Ectodermal cell (in vitro differentiated cells): ENCODE data around the gene FAM240A.

Source experiments
- H3K27ac ChIP-seq: 2 replicates; pipeline ENCODE4 v1.7.0; 2013; ENCODE audit warnings: mild to moderate bottlenecking, low read depth, low read length; ENCODE audit not compliant: insufficient read depth, poor library complexity, severe bottlenecking
- H3K27me3 ChIP-seq: 2 replicates; pipeline ENCODE4 v1.7.0; 2013; ENCODE audit warnings: mild to moderate bottlenecking, low read length; ENCODE audit not compliant: insufficient read depth, control insufficient read depth, poor library complexity, severe bottlenecking
- H3K36me3 ChIP-seq: one replicate; pipeline ENCODE4 v1.7.0; 2013; ENCODE audit warnings: low read length; ENCODE audit not compliant: control insufficient read depth, insufficient read depth
- H3K4me1 ChIP-seq: one replicate; pipeline ENCODE4 v1.7.0; 2013; ENCODE audit warnings: low read length; ENCODE audit not compliant: control insufficient read depth, insufficient read depth
- H3K4me3 ChIP-seq: 2 replicates; pipeline ENCODE4 v1.7.0; 2013; ENCODE audit warnings: low read depth, low read length, control low read depth; ENCODE audit not compliant: insufficient read depth
- H3K9me3 ChIP-seq: 2 replicates; pipeline ENCODE4 v1.7.0; 2013; ENCODE audit warnings: mild to moderate bottlenecking, low read length, moderate library complexity; ENCODE audit not compliant: control insufficient read depth
- WGBS, 2 experiments: methylation state at CpG; one replicate each; pipeline ENCODE4 v1.1.7; 2013; ENCODE audit warnings: missing lambda C conversion rate in 2 of 2; 5-methylcytosine and 5-hydroxymethylcytosine counted together

The FAM240A gene

DNA sequence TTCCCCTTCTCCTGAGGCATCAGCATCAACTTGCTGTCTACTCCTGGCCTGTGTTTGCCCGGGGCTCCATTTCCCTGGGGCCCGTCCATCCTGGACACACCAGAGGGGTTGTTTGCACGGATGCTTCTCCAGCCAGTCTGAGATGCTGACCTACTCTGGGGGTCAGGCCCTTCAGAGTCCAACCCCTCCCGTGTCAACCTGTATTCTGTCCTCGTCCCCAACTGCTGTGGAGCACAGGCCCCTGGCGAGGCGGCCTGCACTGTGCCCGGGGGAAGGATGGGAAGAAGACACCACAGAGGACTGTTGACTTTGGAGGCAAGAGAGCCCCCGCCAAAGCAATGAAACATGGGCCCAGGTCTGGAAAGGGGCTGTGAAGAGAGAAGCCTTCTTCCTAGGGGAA lies 55.3 kb downstream of the FAM240A start:
- Histone ChIP-seq H3K36me3 (no peaks in the 10 kb centered on the region), H3K4me1 (peaks cover 6% of the 10 kb centered on the region), H3K27ac (no peak overlapping the region), H3K4me3 (no peak overlapping the region), H3K27me3 (no peaks in the 10 kb centered on the region), H3K9me3 (no peaks in the 10 kb centered on the region)
- WGBS, 2 experiments = 94 to 96% methylated on average over 9 of the region's 9 CpGs

DNA sequence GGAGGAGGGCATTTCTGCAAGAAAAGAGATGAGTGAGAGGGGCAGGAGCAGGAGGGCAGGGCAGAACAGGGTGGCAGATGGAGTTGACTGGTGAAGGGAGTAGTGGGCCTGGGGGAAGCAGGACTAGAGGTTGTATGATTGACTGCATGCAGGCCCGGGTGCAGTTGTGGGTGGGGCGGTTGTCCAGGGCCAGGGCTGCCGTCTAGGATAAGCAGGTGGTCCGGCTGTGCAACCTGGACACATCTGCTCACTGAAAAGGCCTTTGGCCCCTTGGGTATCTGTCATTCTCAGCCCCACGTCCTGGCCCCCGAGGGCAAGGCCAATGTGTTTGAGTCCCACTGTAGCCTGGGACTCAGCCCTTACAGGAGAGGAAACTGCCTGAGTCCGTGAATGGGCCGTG lies 55.8 kb downstream of the FAM240A start:
- H3K36me3 ChIP-seq = no peaks in the 10 kb centered on the region
- no peak overlapping the region for H3K4me3 ChIP-seq
- no peaks in the 10 kb centered on the region for H3K9me3 ChIP-seq
- H3K27ac ChIP-seq = no peak overlapping the region
- WGBS, 2 experiments = 81 to 83% methylated on average over 8 of the region's 8 CpGs
- H3K4me1 ChIP-seq = peaks cover 2% of the 10 kb centered on the region
- H3K27me3 ChIP-seq = no peaks in the 10 kb centered on the region

GRCh38 chr3:46668591-46668990 lies 56.3 kb downstream of the FAM240A start:
- Histone ChIP-seq H3K4me1 (peaks cover 5% of the 10 kb centered on the region), H3K27me3 (no peaks in the 10 kb centered on the region), H3K9me3 (no peaks in the 10 kb centered on the region), H3K27ac (no peak overlapping the region), H3K4me3 (no peak overlapping the region), H3K36me3 (no peaks in the 10 kb centered on the region)
- 96 to 99% methylated on average over 2 of the region's 2 CpGs for WGBS, 2 experiments

DNA sequence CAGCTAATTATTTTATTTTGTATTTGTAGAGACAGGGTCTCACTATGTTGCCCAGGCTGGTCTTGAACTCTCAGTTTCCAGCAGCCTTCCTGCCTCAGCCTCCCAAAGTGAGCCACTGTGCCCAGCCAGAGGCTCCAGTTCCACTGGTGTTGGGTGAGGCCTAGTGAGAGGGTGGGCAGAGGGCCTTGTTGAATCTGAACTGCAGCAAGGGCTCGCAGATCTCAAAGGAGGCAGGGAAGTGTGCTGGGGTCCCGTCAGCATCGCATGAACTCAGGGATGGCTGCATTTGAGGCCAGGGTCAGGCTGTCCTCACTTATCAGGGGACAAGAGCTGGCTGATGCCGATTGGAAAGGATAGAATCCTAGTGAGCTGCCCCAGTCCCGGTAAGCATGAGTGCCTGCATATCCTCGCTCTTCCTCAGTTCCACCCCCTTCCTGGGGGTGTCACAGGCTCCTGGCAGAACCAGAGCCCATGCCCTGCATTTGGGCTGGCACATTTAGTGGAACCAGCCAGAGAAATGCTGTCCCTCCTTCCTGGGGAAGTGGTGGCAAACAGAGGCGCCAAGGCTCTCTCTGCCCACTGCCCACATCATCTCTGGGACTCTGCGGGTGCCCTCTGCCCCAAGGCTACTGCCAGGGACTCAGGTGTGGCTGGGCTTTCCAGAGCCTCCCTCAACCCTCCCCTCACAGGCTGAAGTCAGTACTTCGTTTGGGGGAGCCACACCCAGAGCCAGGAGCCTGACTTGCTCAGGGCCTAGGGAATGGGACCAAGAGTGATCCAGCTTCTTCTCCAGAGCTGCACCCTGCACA lies 57.1 kb downstream of the FAM240A start:
- peaks cover 5% of the 10 kb centered on the region for H3K4me1 ChIP-seq
- H3K27me3 ChIP-seq = no peaks in the 10 kb centered on the region
- 87 to 91% methylated on average over 9 of the region's 9 CpGs for WGBS, 2 experiments
- H3K27ac ChIP-seq = no peak overlapping the region
- no peaks in the 10 kb centered on the region for H3K9me3 ChIP-seq
- no peaks in the 10 kb centered on the region for H3K36me3 ChIP-seq
- no peak overlapping the region for H3K4me3 ChIP-seq

DNA sequence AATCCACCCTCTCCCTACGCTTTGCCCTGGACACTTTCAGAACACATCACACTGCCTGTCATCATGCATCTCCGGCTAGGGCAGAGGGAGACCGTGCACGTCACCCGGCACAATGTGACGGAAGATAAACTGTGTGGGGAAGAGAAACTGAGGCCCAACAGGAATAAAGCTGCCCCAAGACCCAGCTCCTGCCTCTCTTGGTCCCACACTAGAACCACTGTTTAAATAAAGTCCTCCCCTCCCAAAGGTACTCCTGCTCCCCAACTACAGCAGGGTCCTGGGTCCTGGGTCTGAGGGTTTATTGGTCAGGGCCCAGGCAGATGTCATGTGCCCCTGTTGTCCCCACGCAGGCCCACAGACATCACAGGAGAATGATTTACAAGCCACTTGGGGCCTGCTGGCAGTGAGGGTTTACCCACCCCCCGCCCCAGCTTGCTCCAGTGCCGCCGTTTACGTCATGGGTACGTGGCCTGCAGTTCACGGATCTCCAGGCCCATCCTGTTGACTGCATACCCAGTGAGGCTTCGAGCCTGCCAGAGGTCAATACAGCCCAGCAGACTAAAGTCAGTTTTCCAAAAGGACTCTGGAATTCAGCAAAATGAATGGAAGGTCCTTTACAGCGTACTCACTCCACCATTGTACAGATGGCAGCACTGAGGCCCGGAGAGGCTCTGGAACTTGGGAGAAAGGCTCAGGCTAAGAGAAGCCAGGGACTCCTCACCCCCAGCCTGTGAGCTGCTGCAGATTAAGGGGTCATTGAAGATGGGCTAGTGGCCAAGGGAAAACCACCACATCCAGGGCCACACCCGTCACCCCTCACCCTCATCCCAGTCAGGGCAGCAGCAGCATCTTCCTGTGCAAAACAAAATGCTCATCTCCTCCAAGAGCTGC lies 57.9 kb downstream of the FAM240A start:
- H3K27me3 ChIP-seq = no peaks in the 10 kb centered on the region
- H3K9me3 ChIP-seq = no peaks in the 10 kb centered on the region
- H3K4me1 ChIP-seq = peaks cover 5% of the 10 kb centered on the region
- no peak overlapping the region for H3K4me3 ChIP-seq
- WGBS, 2 experiments = 85 to 90% methylated on average over 17 of the region's 17 CpGs
- no peak overlapping the region for H3K27ac ChIP-seq
- H3K36me3 ChIP-seq = no peaks in the 10 kb centered on the region

- Histone ChIP-seq H3K36me3 (no peaks in the 10 kb centered on the region), H3K4me3 (no peak overlapping the region)
- 86 to 88% methylated on average over 4 of the region's 4 CpGs for WGBS, 2 experiments
These were observed 58.6 kb downstream of the FAM240A start for GRCh38 chr3:46670891-46671427.

DNA sequence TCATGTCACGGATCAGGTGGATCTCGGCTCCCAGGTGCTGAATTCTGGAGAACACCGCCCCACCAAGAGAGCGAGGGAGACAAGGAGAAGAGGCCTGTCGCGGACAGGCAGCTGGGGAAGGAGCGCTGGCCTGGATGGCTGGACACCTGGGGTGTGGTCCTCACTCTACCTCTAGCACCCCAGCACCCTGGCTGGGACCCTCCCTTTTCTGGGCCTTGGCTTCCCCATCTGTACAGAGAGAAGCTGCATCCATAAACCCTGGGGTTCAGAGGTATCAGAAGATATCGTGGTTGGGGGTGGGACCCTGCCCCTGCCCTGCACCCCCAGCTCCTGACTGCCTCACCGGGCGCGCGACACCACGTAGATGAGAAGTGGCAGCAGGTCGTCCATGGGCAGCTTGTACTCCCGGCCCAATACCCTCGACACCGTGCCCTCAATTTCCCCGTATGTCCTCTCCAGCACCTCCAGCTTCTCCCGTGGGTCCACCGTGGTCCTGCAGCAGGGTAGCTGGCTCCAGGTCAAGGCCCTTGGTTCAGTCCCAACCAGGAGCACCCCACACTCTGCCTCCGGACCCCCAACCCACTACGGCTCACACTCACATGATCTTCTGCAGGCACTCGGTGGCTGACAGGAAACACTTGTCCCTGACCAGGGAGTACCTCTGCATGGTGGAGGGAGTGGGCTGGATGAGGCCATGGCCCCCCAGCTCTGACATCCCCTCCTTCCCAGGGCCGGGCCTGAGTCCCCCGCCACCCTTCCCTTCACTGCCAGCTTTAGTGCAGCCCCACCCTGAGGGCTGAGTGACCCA lies 59.4 kb downstream of the FAM240A start:
- WGBS, 2 experiments = 95 to 96% methylated on average over 25 of the region's 25 CpGs
- H3K27ac ChIP-seq = no peak overlapping the region
- H3K4me3 ChIP-seq = no peak overlapping the region
- H3K9me3 ChIP-seq = no peaks in the 10 kb centered on the region
- H3K4me1 ChIP-seq = peaks cover 5% of the 10 kb centered on the region
- no peaks in the 10 kb centered on the region for H3K36me3 ChIP-seq
- no peaks in the 10 kb centered on the region for H3K27me3 ChIP-seq

More at GRCh38 chr3:46670891-46671427, 58.6 kb downstream of the FAM240A start:
- H3K27ac ChIP-seq = no peak overlapping the region
- H3K27me3 ChIP-seq = no peaks in the 10 kb centered on the region
- no peaks in the 10 kb centered on the region for H3K9me3 ChIP-seq
- peaks cover 5% of the 10 kb centered on the region for H3K4me1 ChIP-seq

- H3K27ac ChIP-seq = no peak overlapping the region
- H3K36me3 ChIP-seq = no peaks in the 10 kb centered on the region
- WGBS, 2 experiments = 93 to 96% methylated on average over 6 of the region's 6 CpGs
- no peaks in the 10 kb centered on the region for H3K27me3 ChIP-seq
- H3K4me1 ChIP-seq = peaks cover 5% of the 10 kb centered on the region
- H3K9me3 ChIP-seq = no peaks in the 10 kb centered on the region
- H3K4me3 ChIP-seq = no peak overlapping the region
These were observed 60.0 kb downstream of the FAM240A start for GRCh38 chr3:46672349-46672695.

GRCh38 chr3:46673151-46674030 lies 61.1 kb downstream of the FAM240A start:
- Histone ChIP-seq H3K9me3 (no peaks in the 10 kb centered on the region), H3K4me3 (no peak overlapping the region), H3K27me3 (no peaks in the 10 kb centered on the region), H3K27ac (no peak overlapping the region), H3K4me1 (peaks cover 5% of the 10 kb centered on the region), H3K36me3 (no peaks in the 10 kb centered on the region)
- 80% methylated on average over 10 of the region's 10 CpGs for WGBS, 2 experiments
